Fibroblast of skin of right biceps (primary cell): ENCODE measurements around the gene CDC7.
A peak's percentile ranks its signal among the peaks of the same experiment; 100 is the strongest.
"Not testable (repeated sequence)": the region's sequence is repeated elsewhere in the genome, so short reads cannot be mapped to it uniquely, and the experiment has no call there.

Source experiments
- DNase-seq: peaks from one replicate; pipeline ENCODE4 v3.0.0-alpha.2; 2013

The CDC7 gene

GRCh38 chr1:91500756-91501522 lies at the start of gene CDC7:
Gene CDC7 (plus strand): TSS chr1:91500851. CDS start chr1:91501717, 866 bp downstream.
- DNase-seq: peak; percentile 93

- no peak for DNase-seq
Measured at GRCh38 chr1:91454136-91454535, 46.5 kb upstream of the CDC7 start.

- DNase-seq: no peak
Measured at GRCh38 chr1:91455334-91455733, 45.3 kb upstream of the CDC7 start.

- DNase-seq: no peak
Measured at GRCh38 chr1:91455896-91456295, 44.8 kb upstream of the CDC7 start.

DNA sequence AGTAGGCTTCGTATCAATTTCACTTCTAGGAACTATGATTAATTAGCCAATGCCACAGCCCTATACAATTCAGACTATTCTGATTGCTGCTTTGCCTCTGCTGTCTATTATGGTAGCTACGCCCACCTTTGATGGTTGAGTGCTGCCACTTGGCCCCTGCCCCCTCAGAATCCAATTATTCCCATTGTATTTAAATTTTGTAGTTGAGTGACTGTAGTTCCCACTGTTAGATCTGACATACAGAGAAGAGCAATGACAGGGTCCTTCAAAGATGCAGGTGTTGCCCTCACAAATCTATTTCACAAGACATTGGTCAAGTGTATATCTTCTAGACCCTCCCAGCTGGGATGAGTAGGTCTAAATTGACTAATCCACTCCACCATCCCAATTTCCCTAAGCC lies 35.3 kb upstream of the CDC7 start:
- DNase-seq: not testable (repeated sequence)

DNA sequence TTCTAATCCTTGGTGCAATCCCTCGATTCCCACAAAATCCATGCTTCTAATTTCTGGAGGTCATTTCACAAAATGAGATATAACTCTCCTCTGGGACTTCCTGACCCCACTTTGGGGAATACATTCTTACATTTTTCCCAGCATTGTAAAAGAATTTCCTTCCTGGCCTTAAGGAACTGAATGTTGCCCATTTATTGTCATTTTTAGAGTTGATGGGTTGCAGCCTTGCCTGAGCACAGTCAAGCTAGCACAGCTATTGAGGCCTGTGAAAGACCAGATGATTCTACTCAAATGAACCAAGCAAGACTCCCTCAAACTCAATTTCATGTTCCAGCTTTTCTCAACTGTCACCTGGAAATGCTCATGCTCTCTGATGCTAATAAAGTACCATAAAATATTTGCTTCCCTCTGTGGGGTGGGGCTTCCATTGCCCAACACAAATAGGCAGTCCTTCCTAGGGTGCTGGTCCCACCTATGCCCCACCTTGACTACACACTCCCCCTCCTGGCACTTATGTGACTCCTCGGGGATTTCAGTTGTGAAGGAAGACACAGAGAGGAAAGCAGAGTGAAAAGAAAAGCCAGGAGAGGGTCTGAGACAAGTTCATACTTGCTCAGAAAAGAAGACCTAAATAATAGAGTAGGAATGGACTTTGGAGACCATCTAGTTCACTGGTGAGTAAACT lies 24.0 kb upstream of the CDC7 start:
- no peak for DNase-seq

DNA sequence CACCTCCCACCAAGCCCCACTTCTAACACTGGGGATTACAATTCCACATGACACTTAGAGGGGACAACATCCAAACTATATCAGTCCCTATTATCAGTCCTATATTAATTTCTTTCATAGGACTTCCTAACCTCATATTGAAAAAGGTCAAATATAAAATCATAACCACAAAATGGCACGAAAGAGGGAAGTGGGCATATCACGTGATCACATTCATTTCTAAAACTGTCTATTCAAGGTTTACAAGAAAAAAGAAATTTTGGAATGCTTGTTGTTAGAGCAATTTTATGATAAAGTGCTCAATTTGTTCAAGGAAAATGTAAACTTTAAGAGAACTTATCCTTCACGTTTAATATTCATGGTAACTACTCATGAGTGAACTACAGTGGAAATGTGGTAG lies 13.2 kb upstream of the CDC7 start:
- DNase-seq: no peak

DNA sequence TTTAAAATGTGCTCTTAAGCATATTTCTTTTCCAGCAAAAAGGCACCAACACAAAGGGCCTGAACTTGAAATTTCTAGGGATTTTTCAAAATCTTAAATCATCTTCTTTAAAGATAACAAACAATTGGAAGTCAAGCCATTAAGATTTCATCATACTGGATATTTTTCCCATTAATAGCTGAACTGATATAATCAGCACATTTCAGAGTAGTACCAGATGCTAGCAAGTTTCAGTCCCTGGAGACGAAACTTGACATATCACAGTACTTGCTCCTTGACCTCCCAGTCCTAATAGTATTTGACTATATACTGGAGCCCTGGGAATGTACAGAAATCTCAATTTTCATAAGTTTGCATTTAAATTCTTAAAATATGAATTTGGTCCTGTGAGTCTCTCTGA lies 10.2 kb upstream of the CDC7 start:
- DNase-seq: no peak

GRCh38 chr1:91498035-91498434 lies 2.6 kb upstream of the CDC7 start:
- no peak for DNase-seq

DNA sequence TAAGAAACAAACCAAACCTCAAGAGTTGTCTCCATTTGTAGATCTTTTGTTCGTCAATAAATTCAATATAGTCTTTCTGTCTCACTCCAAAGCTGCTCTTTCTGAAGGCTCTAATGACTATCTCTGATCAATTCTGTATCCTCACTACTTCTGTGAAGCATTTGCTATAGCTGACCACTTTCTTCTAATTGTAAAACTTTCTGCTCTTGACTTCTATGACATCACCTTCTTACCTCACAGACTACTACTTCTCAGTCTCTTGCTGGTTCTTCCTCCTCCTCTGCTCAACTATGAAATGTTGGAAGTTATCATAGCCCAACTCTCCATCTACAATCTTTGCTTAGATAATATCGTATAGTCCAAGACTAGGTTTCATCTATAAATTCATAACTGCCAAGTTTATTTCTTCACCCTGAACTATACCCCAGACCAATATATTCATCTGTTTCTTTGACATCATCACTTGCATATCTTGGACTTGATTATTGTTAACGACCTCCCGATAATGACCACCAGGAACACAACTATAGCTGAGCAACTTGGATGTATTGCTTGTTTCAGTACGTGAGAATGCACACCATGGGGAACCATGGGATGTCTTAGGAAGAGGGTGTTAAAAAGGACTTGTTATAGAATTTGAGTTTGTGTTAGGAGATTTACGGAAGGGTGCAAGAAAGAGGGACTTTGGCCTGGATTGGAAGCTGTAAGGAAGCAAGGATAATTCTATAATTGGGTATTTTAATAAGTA lies 2.0 kb upstream of the CDC7 start:
- DNase-seq: no peak

- DNase-seq: no peak
Measured at GRCh38 chr1:91499346-91499745, 1.3 kb upstream of the CDC7 start.

- no peak for DNase-seq
Measured at GRCh38 chr1:91499904-91500755, 521 bp upstream of the CDC7 start.

DNA sequence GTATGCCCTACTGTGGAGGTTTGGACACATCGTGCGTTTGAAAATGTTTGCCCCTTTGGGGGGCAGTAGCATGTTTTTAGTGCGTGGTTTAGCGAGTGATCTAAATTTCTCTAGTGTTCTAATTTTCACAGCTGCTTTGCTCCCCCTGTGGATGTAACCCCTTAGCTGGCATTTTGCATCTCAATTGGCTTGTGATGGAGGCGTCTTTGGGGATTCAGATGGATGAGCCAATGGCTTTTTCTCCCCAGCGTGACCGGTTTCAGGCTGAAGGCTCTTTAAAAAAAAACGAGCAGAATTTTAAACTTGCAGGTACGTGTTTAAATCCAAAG lies 836 bp downstream of the CDC7 start:
- no peak for DNase-seq

GRCh38 chr1:91501971-91502671 lies 1.5 kb downstream of the CDC7 start:
- no peak for DNase-seq

- DNase-seq: peak; percentile 63
Measured at GRCh38 chr1:91502672-91503184, 2.1 kb downstream of the CDC7 start.

DNA sequence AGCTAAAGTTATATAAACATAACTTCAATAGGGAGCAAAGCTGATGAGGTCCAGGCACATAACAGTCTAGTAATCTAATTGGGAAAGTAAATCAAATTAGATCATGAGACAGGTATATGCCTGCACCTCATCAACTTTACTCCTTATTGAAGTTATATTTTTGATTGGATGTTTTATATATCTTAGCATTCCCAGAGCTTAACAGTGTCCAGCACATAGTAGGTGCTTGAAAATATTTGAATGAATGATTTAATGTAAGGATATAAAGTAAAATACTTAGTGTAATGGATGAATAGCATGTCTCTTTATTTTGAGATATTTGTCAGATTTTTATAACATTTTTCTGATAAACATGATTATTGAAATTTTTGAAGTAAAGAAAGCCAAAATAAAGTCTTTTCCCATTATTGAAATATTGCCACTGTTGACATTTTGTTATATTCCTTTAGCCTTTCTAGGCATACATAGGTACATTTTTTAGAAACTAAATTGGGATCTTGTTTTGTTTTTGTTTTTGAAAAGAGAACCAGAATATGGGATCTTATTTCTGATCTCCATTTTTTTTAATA lies 2.8 kb downstream of the CDC7 start:
- DNase-seq: no peak

GRCh38 chr1:91503975-91504530 lies 3.4 kb downstream of the CDC7 start:
- no peak for DNase-seq

DNA sequence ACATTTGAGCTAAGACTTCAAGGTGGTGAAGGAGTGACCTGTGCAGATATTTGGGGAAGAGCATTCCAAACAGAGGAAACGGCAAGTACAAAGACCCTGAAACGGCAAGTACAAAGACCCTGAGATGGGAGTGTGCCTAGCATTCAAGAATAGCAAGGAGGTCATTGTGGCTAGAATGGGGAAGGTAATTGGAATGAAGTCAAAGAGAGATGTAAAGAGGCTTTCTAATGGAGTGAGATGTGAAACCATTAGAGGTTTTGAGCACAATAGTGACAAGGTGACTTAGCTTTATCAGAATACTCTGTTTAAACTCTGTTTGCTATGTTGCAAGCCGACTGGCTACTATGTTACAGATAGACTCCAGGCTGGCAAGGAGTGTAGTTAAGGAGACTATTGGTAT lies 4.4 kb downstream of the CDC7 start:
- no peak for DNase-seq

- DNase-seq: no peak
Measured at GRCh38 chr1:91506071-91506470, 5.4 kb downstream of the CDC7 start.

DNA sequence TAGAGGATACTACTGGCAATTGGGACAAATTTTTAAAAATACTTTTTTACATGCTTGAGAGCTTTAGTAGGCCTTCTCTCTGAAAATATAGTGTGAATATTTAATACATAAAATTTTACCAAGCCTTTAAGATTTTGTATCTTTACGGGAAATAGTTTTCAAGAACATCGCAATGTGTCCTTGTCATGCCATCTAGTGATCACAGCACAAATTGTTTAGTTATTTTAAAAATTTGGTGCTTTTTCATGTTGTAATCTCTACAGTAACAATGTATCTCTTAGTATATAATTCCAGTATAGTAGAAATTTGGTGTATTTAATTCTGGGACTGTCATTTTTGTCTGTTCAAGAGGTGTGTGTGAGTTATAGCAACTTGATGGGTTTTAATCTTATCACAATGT lies 6.7 kb downstream of the CDC7 start:
- DNase-seq: no peak

- no peak for DNase-seq
Measured at GRCh38 chr1:91510754-91511153, 10.1 kb downstream of the CDC7 start.
